ENCODE results near the gene IL36RN.
"Not testable (repeated sequence)": the region's sequence is repeated elsewhere in the genome, so short reads cannot be mapped to it uniquely, and the experiment has no call there.

IL36RN gene

DNA sequence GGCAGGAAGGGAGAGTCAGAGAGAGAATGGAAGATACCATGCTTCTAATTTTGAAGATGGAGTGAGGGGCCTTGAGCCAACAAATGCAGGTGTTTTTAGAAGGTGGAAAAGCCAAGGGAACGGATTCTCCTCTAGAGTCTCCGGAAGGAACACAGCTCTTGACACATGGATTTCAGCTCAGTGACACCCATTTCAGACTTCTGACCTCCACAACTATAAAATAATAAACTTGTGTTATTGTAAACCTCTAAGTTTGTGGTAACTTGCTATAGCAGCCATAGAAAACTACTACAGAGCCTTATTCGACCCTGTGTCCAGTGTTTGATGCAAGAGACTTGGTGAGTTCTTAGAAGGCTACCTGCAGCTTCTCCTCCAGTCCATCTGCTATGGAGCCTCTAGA is 16.6 kb downstream of the IL36RN start:
- no peak for DNase-seq

DNA sequence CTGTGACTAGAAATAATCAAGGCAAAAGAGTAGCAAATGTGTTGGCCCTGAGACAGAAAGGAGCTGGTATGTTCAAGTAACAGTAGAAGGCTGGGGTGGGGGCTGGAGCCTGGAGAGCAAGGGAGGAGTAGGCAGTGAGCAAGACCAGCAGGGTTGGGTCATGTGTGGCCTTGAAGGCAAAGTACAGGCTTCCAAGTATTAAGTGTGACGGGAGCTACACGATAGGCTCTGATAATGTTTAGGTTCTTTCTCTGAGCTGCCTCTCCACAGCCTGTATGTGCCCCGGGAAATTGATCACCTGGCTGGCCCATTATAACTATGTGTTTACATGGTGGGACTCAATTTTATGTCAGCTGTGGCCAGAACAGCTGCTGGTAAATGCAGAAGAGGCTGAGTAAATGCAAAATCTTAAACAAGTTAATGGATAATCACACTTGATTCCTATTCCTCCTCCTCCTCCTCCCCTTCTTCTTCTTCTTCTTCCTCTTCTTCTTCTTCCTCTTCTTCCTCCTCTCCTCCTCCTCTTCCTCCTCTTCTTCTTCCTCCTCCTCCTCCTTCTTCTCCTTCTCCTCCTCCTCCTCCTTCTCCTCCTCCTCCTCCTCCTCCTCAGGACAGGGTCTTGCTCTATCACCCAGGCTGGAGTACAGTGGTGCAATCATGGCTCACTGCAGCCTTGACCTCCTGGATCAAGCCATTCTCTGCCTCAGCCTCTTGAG is 18.1 kb downstream of the IL36RN start:
- no peak for DNase-seq

DNA sequence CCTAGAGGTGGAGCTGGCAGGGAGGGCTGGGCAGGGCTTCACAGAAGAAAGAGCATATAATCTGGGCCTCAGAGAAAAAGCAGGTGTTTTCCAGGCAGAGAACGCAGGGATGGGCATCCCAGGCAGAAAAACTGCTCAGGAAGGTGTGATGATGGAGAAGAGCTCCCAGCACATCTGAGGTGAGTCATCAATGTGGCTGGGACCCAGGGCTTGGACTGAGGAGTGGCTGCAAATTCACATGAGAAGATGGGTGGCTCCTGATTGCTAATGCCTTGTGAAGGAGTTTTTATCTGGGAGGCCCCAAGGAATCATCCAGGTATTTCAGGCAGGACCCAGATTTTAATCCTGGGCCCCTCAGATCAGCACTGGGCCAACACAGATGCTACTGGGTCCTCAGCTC is 18.9 kb downstream of the IL36RN start:
- no peak for DNase-seq

DNA sequence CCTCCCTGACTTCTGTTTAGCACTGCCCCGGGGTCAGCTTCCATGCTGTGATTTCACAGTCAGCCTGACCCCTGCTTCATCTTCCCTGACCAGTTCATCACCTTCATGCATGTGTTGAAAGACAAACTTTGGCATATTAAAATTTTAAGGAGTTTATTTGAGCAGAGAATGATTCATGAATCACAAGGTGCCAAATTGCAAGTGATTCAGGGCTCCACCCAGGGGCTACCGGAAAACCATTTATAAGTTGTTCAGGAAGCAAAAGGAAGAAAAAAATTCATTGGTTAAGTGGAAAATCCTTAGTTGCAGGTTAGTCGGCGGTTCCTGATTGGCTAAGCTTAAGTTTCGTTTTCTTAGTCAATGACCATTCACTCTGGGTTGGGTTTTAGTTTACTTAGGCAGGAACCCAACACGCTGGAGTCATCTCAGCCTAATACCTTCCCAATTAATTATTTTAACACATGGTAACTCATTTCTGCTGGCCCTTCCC is 19.4 kb downstream of the IL36RN start:
- no peak for DNase-seq

DNA sequence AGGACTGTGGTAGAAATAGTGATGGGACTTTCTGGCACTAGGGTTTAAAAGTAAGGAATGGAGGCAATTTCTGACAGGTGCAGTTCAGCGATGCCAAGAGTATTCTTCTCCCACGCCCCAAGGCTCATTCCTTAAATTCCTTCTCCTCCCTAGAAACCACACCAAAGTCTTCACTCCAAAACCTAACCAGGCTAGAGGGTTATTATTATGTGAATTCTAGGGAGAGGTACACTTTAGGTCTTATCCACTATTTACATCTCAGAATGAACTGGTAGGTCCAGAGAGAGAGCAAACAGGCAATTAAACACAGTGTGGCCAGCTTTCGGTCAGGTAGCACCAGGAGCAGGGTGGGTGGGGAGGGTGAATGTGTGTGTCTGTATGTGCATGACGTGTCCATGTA is 20.1 kb downstream of the IL36RN start:
- DNase-seq: no peak

DNA sequence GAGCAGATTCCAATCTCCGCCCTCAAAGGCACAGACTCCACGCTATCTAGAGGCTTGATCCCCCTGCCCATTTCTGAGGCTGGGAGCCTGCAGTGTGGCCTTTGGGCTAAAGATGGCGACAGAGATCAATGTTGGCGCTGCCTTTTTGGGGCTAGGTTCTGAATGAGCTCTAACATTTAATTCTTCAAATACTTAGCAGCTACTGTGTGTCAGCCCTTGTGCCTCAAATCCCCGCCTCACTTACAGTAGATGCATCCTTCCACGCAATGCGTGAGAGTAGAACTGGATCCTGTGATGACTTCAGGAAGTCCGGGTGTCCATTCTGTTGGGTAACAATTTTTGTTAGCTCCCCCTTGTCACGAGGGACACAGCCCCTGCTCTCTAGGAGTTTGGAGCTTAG is 21.1 kb downstream of the IL36RN start:
- peak; percentile 72 for DNase-seq

DNA sequence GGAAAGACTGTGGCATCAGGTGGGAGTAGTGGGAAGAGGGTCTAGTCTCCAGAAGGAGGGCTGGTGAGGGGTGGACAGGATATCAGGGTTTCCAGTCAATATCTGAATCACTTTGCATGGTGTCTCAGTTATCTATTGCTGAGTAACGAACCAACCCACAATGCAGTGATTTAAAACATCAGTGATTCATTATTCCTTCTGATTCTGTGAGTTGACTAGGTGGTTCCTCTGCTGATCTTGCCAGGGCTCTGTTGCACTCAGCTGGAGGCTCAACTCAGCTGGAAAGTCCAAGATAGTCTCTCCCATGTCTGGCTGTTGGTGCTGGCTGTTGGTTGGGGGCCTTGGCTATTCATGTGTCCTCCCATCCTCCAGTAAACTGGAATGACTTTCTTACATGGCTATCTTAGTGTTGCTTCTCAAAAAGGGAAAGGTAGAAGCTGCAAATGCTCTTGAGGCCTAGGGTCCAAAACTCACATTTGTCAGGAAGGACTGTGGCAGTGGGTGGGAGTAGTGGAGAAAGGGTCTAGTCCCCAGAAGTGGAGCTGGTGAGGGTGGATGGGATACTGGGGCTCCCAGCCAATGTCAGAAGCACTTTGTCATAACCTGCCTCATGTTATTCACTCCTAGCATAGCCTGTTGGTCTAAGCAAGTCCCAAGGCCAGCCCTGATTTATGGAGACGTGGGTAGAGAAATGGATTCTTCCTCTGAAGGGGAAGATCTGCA is 22.7 kb downstream of the IL36RN start:
- DNase-seq: no peak

DNA sequence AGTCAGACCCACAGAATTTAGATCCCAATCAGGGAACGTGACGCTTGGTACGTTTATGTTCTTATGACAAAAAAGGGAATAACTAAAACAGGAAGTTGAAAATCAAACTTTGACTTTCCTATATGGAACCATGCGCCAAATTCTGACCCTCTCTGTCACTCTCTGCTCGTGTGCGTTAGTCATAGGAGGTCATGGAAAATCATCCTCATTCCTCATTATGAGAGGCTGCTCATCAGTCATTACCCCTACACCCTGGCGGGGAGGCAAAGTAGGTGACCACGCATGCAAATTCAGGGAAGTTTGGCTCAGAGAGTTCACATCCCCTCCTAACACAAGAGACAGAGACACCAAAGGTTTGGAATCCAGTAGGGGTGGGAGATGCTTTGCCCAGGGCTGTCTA is 24.3 kb downstream of the IL36RN start:
- peak; percentile 46 for DNase-seq

DNA sequence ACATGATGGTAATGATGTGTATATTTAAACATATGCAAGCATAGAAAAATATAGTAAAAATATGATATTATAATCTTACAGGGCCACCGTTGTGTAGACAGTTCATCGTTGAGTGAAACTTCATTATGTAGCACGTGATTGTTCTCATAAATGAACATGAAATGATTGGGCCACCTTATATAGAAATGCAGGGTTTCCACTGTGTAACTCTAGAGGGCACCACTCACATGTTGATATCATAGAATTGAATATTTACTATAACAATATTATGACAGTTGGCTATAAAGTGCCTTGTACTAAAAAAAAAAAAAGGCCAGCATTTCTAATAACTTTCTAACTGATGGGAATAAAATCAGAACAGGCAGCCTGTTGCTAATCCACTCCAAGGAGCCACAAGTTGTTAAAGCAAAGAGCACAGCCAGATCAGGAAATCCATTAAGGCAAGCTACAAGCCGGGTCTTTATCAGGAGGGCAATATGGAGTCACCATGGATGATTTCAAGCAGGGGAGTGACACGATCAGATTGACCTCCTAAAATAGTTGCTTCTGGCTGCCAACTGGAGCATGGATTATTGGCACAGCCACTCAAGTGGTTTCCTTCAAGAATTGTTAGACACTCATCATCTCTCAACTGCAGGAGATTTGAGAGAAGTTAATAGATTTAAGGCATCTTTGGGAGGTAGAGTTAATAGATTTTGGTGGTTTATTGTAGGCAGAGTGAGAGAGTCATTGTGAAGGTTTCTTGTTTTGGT is 25.4 kb downstream of the IL36RN start:
- no peak for DNase-seq

DNA sequence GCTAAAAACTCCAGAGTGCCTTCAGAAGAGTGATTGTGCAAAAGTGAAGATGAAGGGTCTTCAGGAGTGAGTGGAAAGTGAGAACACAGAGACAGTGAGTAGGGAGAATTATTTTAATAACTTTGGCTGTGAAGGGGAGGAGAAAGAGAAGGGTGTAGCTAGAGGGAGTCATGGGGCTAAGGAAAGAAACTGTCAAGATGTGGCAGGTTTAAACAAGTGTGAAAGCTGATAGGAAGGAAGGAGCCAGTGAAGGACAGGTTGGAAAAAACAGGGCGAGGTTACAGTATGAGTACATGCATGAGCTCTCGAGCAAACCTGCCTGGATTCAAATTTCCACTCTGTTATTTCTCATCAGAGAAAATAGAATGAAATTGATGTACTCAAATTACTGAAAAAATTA is 26.5 kb downstream of the IL36RN start:
- no peak for DNase-seq

DNA sequence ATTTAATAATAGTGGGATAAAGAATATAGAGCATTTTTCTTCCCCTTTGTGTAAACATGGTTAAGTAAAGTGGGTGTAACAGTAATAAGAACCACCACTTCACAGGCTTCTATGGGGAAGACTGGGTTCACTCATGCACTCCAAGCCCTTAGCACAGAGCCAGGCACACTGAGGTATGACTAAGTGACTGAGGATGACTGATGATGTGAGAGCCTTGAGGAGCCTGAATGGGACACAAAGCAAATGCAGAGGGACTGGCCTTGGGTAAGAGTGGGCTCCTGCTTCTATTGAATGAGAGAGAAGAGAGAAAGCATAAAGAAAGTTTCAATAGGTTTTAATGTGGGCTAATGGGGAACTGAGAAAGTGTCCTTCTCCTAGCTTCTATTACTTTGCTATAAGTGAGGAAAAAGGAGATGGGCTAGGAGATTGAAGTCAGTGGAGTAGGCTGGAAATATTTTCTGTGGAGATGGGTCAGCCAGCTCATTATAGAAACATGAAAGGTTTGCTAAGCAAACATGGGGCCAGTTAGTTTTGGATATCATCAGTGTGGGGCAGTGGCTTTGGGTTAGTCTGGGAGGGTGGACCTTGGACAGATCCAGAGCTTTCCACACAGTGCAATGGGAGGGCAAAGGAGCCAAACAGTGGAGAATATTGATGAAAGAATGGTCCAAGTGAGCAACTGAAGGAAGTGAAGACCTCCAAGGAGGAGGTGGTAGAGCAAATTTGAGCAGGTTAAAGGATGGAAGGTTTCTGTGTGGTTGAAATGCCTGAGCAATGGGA is 29.4 kb downstream of the IL36RN start:
- no peak for DNase-seq

DNA sequence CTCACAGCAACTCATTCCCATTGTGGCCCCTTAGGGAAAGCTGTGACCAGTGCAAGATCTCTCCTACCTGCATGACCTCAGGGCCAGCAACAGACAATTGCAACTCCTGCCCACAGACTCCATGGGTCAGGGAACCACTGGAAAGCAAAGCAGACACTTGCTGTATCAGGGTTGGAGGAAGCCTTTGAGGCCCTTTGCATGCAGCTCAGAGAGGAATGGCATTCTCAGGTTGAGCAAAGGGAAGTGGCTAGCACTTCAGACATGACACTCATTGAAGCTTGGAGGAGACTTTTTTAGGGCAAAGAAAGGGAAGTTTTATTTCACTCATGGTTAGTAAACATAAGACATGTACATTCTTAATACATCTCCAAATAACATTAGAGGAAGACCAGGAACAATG is 30.9 kb downstream of the IL36RN start:
- DNase-seq: no peak

DNA sequence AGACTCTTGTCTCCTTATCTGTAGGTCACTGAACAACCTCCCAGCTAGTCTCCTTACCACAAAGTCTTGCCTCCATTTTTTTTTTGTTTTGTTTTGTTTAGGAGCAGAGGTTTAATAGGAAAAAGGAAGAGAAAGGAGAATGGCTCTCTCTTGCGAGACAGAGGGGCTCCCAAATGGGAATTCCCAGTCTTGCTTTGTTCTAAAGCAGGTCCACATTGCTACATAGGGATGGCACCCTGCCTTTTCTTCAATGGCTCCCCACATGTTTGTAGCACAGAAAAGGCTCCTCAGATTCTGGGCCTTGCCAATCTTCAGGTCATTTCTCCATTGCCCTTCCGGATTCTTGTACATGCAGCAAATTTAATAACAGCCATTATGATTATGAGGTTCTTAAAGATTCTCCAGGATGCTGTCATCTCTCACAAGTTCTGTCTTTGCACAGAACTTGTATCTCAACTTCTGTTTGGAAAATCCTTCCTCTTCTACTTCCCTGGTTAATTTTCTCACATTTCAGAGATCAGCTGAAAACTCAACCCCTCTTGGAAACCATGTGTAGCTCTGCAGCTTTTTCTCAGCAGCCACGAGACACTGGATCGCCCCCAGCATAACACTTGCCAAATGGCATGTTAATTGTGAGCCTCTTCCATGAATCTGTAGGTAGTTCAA is 32.4 kb downstream of the IL36RN start:
- no peak for DNase-seq

DNA sequence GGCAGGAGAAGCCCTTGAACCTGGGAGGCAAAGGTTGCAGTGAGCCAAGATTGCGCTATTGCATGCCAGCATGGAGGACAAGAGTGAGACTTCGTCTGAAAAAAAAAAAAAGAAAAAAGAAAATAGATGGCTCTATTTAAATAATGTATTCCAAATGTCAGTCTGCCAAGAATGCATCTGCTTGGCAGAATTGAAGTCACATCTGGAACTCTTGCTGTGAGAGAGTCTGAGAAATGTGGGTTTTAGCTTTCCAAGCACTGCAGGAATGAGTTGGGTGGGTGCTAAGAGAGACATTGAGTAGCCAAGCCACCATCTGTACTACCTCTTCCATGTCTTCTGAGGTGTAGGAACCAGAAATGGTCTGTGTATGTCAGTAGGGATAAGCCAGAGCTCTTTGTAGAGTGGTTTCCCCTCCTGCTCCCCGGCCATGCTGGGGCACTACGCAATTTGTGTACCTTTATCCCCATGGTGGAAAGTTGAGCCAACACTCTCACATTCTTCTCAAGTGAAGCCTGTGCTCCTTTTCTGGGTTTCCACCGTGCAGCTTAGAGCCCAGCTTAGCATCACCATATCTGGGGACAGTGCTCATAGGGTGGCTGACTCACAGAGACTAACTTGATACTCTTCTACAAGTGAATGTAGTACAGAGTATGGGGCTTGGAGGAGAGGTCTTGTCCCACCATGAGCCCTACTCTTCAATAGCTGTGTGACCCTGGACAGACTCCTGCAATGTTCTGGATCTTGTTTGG is 34.0 kb downstream of the IL36RN start:
- DNase-seq: no peak

DNA sequence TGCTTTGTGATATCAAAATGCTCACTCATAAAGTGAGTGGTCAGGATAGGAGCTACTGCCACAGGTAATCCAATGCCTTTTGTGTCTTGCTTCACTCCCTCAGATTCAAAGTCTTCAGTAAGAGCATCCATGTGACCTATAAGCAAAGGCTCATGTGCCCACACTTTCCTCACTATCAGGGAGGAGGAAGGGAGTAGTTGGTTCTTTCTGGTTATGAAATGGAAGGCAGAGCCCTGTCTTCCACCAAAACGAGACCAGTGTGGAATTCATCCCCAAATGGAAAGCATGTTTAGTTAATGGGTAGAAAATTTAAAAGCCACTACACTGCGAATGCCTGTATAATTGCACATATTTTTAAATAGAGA is 34.6 kb downstream of the IL36RN start:
- DNase-seq: no peak

DNA sequence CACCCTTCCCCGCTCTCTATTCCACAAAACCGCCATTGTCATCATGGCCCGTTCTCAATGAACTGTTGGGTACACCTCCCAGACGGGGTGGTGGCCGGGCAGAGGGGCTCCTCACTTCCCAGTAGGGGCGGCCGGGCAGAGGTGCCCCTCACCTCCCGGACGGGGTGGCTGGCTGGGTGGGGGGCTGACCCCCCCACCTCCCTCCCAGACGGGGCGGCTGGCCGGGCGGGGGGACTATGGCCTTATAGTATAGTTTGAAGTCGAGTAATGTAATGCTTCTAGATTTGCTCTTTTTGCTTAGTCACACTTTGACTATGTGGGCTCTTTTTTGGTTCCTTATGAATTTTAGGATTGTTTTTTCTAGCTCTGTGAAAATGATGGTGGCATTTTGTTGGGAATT is 37.3 kb downstream of the IL36RN start:
- DNase-seq: not testable (repeated sequence)

DNA sequence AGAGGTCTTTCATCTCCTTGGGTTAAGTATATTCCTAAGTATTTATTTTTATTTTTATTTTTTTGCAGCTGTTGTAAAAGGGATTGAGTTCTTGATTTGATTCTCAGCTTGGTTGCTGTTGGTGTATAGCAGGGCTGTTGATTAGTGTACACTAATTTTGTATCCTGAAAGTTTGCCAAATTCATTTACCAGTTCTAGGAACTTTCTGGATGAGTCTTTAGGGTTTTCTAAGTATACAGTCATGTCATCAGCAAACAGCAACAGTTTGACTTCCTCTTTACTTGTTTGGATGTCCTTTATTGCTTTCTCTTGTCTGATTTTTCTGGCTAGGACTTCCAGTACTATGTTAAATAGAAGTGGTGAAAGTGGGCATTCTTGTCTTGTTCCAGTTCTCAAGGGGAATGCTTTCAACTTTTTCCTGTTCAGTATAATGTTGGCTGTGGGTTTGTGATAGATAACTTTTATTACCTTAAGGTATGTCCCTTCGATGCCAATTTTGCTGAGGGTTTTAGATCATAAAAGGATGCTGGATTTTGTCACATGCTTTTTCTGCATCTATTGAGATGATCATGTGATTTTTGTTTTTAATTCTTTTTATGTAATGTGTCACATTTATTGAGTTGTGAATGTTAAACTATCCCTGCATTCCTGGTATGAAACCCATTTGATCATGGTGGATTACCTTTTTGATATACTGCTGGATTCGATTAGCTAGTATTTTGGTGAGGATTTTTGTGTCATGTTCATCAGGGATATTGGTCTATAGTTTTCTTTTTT is 38.0 kb downstream of the IL36RN start:
- not testable (repeated sequence) for DNase-seq

DNA sequence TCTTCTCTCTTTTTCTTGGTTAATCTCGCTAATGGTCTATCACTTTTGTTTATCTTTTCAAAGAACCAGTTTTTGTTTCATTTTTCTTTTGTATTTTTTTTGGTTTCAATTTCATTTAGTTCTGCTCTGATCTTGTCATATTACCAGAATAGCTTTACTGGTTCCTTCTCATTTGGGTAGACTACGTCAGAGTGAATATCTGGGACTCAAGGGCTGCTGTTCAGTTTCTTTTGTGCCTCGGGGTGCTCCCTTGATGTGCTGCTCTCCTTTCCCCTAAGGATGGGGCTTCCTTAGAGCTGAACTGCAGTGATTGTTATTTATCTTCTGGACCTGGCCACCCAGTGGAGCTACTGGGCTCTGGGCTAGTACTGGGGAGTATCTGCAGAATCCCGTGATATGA is 39.0 kb downstream of the IL36RN start:
- no peak for DNase-seq

DNA sequence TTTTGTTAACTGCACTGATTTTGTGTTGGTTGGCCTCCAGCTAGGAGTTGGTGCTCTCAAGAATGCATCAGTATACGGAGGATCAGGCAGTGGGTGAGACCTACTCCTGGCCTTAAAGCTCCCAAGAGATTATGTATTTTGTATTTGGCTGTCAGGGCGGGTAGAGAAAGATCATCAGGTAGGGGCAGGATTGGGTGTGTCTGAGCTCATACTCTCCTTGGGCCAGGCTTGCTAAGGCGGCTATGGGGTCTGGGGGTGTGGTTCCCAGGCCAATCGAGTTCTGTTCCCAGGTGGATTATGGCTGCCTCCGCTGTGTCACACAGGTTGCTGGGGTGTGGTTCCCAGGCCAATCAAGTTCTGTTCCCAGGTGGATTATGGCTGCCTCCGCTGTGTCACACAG is 39.5 kb downstream of the IL36RN start:
- DNase-seq: no peak

DNA sequence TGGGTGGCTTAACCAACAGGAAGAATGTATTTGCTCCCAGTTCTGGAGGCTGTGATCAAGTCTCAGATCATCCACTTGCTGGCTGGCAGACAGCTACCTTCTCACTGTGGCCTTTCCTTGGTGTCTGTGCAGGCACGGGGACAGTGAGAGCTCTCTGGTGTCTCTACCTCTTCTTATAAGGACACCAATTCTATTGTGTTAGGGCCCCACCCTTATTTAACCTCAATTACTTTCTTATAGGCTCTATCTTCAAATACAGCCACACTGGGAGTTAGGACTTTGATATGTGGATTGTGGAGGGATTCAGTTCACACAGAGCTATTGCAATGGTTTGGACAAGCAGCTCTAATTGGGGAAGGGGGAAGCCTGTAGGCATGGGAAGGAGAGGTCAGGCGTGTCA is 43.1 kb downstream of the IL36RN start:
- no peak for DNase-seq

DNA sequence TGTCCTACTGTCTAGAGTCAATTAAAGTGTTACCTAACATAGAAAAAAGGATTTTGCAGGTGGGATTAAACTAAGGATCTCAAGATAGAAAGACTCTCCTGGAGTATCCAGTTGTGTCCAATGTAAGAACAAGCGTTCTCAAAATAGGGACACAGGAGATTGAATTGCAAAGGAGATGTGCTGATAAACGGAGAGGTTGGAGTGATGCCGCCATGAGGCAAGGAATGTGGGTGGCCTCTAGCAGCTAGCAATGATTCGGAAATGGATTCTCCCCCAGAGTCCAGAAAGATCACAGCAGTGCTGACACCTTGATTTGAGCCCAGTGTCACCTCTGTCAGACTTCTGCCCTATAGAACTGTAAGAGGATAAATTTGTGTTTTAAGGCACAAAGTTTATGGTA is 44.3 kb downstream of the IL36RN start:
- DNase-seq: no peak

All from activated CD4-positive, alpha-beta T cell treated with anti-CD3 and anti-CD28 coated beads for 48 hours (primary cell).